ENCODE measurements around the gene TAB3.

The TAB3 gene

DNA sequence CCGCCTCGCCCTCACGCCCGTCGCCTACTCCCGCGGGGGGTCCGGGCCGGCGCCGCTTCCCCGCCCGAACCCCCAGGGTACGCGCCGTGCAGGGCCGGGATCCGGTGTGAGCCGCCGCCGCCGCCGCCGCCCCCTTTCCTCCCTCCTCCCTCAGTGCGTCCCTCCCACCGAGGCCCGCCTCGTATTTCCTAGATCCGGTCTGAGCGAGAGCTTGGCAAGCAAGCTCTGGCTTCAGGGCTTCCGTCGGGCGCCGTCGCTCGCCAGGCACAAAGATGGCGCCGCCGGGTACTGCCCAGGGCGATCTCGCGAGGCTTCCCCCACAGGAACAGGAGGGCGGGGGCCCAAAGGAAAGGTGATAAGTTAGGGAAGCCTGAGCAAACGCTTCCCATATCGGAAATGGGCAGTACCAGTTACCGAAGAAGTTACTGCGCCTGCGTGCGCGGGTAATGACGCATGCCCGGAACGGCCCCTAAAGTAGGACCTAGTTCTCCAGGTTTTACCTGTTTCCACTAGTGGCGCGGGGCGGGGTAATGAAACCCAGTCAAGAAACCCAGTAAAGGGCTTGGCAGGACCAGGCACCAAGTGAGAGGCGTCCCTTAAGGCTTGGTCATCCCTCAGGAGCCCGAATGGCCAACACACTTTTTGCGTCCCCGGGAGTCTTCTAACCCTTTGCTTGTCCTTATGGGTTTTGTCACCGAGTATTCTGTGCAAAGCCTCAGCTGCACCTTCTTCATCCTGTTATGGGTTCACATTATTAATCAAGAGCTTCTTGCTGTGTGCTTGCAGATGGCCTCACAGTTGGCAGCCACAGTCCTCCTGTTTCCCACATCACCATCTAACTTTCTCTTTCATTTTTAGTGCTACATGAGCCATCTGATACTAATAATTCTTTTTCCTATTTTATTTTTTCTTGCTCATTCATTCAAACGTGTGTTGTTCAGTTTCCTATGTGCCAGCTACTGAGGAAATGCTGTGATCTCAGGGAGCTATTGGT, at the start of gene TAB3:
TAB3 (minus strand) TSS at position 108 of the 994 bp plus-strand sequence. CDS start 29,666 bp downstream, outside the sequence.
- DNase-seq, result peak; percentile 97

GRCh38 chrX:30938295-30938694, 49.2 kb upstream of the TAB3 start:
- no peak for DNase-seq

DNA sequence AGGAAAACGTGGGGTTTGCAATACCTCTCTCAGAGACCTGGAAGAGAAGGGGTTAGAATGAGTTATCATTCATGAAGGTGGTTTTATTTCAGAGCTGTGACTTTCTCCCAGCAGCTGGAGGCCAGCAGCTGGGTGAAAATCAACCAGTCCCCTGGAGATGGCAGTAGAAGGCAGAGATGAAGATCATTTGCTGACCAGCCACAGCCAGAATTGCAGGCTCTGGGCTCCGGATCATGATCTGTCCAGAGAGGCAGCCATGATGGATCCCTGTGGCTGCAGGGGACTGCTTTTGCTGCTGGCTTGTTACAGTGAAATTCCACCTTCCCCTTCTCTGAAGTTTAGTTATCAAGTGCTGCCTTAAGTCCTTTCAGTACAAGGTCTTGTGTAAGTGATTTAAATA, 46.9 kb upstream of the TAB3 start:
- no peak for DNase-seq

DNA sequence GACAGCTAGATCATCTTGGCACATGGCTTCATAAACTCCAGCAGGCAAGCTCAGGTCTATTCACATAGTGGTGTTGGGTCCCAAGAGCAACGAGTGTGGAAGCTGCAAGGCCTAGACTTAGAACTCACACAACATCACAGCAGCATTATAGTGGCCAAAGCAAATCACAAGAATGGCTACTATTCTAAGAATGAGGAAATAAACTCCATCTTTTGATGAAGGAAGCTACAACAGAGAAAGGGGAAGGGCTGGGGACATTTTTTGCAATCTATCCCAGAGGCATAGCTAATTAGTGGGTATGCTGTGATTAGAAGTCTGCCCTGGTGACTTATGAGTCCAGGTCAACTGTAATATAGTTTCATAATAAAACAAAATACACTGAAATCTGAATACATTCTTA, 42.9 kb upstream of the TAB3 start:
- DNase-seq, result no peak

DNA sequence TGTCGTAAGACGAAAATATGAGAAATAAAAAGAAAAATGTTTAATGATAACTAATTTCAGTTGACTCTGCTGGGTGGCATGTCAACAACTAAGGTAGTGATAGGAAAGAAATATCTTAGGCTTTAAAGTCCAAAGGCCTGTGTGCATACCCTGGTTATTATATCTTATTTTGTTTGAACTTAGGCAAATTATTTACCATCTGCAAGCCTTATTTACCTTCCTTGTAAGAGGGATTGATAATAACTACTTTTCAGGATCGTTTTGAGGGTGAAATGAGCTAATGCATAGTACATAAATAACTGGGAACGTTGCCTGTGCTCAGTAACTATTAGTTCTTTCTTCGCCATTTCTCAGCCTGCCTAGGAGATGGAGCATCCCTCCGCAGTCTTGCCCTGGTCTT, 41.6 kb upstream of the TAB3 start:
- no peak for DNase-seq

DNA sequence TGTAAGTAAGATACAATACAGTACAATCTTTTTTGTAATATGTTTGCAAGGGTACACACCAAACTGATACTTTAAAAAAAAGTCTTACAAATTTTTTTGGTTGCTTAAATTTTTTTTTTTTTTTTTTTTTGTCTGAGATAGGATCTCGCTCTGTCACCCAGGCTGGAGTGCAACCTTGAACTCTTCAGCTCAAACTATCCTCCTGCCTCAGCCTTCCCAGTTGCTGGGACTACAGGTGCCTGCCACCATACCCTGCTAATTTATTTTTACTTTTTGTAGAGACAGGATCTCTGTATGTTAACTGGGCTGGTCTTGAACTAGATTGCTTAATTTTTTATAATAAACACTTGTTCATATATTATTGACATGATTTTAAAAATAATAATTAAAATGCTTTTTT, 41.1 kb upstream of the TAB3 start:
- DNase-seq, result no peak

- no peak for DNase-seq
These were observed 31.2 kb upstream of the TAB3 start for GRCh38 chrX:30920271-30920670.

GRCh38 chrX:30918480-30918879, 29.4 kb upstream of the TAB3 start:
- no peak for DNase-seq

GRCh38 chrX:30913492-30913891, 24.4 kb upstream of the TAB3 start:
- DNase-seq, result no peak

- no peak for DNase-seq
These were observed 21.2 kb upstream of the TAB3 start for GRCh38 chrX:30910124-30910860.

DNA sequence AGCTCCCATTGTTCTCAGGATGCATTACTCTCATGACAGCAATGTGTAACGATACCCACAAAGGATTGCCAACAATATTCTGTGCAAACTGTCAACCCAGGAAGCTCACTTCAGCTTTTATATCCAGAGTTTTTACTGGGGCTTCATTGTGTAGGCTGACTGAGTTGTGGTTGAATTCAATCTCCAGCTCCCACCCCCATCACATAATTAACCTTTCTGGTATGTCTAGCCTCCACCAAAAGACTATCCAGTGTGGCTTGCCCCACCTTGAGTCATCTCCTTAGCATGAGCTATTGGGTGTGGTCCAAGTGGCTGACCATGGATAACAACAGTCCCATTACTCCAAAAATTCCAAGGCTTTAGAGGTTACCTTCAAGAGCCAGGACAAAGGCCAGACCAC, 17.7 kb upstream of the TAB3 start:
- no peak for DNase-seq

GRCh38 chrX:30905321-30905720, 16.3 kb upstream of the TAB3 start:
- no peak for DNase-seq

- DNase-seq, result no peak
These were observed 15.6 kb upstream of the TAB3 start for GRCh38 chrX:30904632-30905031.

DNA sequence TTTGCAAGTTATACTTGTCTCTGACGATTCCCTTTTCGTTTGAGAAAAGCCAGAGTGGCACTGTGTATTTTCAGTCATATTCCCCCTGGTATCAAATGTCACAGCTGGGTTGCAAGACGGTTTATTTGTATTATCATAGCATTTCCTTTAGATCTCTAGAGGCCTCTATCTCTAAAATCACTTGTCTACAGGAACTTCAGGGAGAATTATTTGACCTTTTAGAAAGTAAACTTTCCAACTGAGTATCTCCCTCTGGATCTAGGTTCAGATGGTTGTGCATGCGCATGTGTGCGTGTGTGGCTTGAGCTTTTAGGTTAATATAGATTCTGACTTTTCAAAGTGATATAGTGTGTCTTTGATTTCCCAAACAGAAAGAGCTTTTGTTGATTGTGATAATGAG, 15.1 kb upstream of the TAB3 start:
- no peak for DNase-seq

DNA sequence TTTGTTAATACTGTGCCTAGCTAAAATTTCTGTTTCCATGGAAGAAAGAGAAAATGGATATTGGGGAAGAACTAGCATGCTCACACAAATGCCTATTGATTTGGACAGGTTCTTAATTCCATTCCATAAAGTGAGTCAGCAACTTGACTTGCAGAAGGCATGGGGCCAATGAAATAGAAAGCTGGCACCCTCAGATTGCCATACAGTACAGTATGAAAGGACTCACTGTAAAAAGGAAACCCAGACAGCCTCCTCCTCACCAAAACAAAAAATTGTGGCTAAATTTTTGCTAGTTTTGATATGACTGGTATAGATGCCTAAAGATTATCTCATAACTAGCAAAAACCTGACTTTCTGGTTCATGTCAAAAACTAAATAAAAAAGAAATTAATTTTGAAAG, 11.2 kb upstream of the TAB3 start:
- no peak for DNase-seq

DNA sequence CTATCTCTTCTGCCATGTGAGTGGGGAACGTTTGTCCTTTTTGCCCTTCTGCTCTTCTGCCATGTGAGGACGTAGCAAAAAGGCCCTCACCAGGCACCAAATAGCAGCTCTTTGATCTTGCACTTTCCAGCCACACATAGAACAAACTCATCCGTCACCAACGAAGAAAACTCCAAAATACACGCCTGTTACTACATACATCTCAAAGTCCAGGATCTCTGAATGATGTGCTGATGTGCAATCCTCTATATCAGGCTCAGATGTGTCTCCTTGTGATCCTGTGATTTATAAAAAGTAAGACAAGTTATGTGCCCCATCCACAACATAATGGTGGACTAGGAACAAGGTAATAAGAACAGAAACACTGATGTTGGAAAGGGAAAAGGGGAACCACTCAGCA, 9.8 kb upstream of the TAB3 start:
- DNase-seq, result no peak

- no peak for DNase-seq
These were observed 6.3 kb upstream of the TAB3 start for GRCh38 chrX:30895370-30895769.

DNA sequence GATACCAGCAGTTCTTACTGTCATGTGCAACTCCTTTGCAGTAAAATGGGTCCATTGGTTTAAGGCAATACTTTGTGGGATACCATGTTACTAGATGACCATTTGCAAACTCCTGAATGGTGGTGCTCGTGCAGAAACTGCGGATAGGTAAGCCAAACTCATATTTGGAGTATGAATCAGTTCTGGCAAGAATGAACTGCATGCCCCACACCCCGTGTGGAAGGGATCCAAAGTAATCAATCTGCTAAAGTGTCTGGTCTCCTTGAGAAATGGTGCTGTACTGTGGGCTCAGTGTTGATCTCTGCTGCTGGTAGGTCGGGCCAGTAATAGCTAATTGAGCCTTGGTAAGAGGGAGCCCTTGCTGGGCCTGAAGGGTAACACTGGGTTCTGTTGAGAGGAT, 4.2 kb upstream of the TAB3 start:
- no peak for DNase-seq

DNA sequence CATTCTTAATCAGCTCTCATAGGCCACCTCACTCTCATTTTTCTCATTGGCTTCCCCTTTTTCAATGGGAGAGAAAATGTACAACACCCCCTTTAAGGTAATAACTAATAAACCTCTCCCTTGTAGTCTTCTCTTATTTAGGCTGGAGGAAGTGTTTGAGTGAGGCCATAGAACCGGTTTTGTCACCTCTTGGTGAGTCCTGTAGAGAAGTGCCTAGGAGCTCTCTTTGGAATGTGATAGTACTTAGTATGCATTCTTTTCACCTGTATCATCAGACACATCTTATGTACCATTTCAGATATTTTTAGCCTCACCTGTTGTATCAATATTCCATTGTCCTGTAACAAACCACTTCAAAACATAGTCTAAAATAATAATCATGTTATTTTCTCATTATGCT, 3.5 kb upstream of the TAB3 start:
- DNase-seq, result no peak

DNA sequence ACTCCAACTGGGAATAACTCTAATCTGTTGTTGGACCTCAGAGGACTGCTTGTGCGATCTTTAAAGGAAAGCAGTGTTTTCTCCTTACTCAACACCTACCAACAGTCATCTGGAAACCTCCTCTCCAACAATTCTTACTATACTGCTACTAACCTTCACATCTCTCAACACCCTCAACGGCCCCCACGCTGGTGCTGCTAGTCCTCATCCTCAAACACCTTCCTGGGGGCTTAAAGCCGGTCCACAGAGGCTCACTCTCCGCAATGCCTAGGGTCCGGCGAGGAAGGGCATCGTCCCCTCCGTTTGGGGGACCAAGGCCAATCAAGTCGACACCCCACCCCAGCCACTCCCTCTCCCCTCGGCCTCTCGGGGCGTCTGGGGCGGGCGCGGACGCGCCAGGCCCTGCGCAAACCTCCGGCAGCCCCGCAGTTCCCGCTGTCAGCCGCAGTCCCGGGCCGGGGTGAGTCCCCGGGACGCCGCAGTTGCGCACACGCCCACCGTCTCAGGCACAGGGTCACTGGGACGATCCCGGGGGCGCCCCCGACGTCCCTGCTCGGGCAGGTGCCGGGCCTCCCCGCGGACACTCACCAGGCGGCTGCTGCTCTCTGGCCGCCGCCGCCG, 418 bp downstream of the TAB3 start:
- no peak for DNase-seq

- no peak for DNase-seq
These were observed 1.3 kb downstream of the TAB3 start for GRCh38 chrX:30887721-30888120.

- DNase-seq, result no peak
These were observed 1.8 kb downstream of the TAB3 start for GRCh38 chrX:30887288-30887687.

DNA sequence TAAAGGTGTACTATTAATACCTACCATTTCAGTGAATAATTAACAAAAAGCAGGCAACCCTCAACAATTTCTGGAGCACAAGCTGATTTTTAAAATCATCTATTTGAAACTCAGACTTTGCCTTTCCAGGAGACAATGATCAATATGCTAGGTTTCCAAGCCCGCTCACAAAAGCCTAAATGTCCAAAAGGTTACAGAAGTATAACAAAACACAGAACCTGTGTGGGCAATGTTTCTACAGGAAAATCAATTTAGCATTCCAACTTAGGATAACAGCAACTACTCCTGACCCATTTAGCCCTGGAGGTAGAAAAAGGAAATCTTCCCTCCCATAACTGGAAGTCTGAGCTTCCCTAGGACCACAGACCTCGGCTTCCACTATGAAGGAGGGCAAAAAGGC, 3.9 kb downstream of the TAB3 start:
- DNase-seq, result no peak

DNA sequence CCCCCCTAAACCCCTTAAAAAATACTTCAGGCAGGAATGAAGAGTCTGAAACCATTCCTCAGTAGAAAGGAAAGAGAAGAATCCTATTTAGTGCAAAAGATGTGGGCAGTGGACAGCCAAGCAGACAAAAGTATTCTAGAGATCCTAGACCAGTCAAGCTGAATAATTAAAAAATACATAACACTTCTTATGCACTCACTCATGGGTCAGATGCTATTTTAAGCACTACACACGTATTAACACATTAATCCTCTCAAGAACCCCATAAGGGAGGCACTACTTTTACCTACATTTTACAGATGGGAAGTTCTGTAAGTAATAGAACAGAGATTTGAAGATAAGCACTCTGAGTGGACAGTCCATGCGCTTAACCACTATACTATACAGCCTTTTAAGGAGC, 5.9 kb downstream of the TAB3 start:
- DNase-seq, result no peak
